Keratinocyte (primary cell): ENCODE results near the gene CCDC192. TPM values are rescaled to one million over a fixed set of nuclear protein-coding genes. Genes with fewer than 3 reads are reported as not detected.

Experiments used
- DNase-seq: peaks from one replicate; pipeline ENCODE4 v3.0.0-alpha.2; 2011; ENCODE audit warnings: low read depth, missing footprints, low spot score
- FAIRE-seq: peaks from 2 replicates; lab custom pipeline; 2011; peaks lifted over from hg19 to GRCh38; lab: Jason Lieb, UNC
- H2AFZ ChIP-seq: 2 replicates; pipeline ENCODE4 v1.6.0; 2012; ENCODE audit warnings: low read length, control low read depth, inconsistent platforms; ENCODE audit not compliant: control insufficient read depth
- H3K27ac ChIP-seq: 2 replicates; pipeline ENCODE4 v1.5.1; 2011; ENCODE audit warnings: low read length; ENCODE audit not compliant: control insufficient read depth, insufficient read depth
- H3K27me3 ChIP-seq: 3 replicates; pipeline ENCODE4 v1.6.0; 2011; ENCODE audit warnings: low read length; ENCODE audit not compliant: control insufficient read depth, insufficient read depth; ENCODE audit errors: extremely low read depth
- H3K36me3 ChIP-seq, 2 experiments: 2 replicates in 1 of 2; 3 replicates in 1 of 2; pipeline ENCODE4 v1.5.1; 2011; ENCODE audit warnings: low read length in 2 of 2, mild to moderate bottlenecking in 1 of 2; ENCODE audit not compliant: control insufficient read depth in 2 of 2, insufficient read depth in 2 of 2; ENCODE audit errors: extremely low read depth in 1 of 2
- H3K4me1 ChIP-seq: 3 replicates; pipeline ENCODE4 v1.5.1; 2011; ENCODE audit warnings: low read length; ENCODE audit not compliant: control insufficient read depth, insufficient read depth; ENCODE audit errors: extremely low read depth
- H3K4me2 ChIP-seq: 3 replicates; pipeline ENCODE4 v1.6.0; 2011; ENCODE audit warnings: low read depth, low read length; ENCODE audit not compliant: control insufficient read depth, insufficient read depth; ENCODE audit errors: extremely low read depth
- H3K4me3 ChIP-seq, 3 experiments: fragments of 200-600 bp in 1 of 3; sonication (generic) in 1 of 3; 2 replicates in 2 of 3; 3 replicates in 1 of 3; pipeline ENCODE4 v1.5.1; 2011 to 2016; ENCODE audit warnings: low read length in 3 of 3, mild to moderate bottlenecking in 3 of 3, control low read depth in 2 of 3, inconsistent platforms in 1 of 3, low read depth in 1 of 3, mixed read lengths in 1 of 3, mixed run types in 1 of 3, moderate library complexity in 1 of 3; ENCODE audit not compliant: control insufficient read depth in 2 of 3, insufficient read depth in 2 of 3; ENCODE audit errors: extremely low read depth in 1 of 3
- H3K79me2 ChIP-seq: 2 replicates; pipeline ENCODE4 v1.6.0; 2012; ENCODE audit warnings: low read length; ENCODE audit not compliant: control insufficient read depth, insufficient read depth
- H3K9ac ChIP-seq: 3 replicates; pipeline ENCODE4 v1.6.0; 2011; ENCODE audit warnings: low read length; ENCODE audit not compliant: control insufficient read depth, insufficient read depth; ENCODE audit errors: extremely low read depth
- H3K9me1 ChIP-seq: 3 replicates; pipeline ENCODE4 v1.6.0; 2011; ENCODE audit warnings: low read length; ENCODE audit not compliant: control insufficient read depth, insufficient read depth; ENCODE audit errors: extremely low read depth
- H3K9me3 ChIP-seq: 2 replicates; pipeline ENCODE4 v1.5.1; 2012; ENCODE audit warnings: low read depth, low read length; ENCODE audit not compliant: control insufficient read depth
- H4K20me1 ChIP-seq: 3 replicates; pipeline ENCODE4 v1.6.0; 2011; ENCODE audit warnings: low read length; ENCODE audit not compliant: control insufficient read depth, insufficient read depth; ENCODE audit errors: extremely low read depth
- EZH2 ChIP-seq: IDR thresholded peaks from one replicate; pipeline ENCODE4 v1.6.1; 2012; ENCODE audit warnings: inconsistent platforms, mild to moderate bottlenecking, low read length, moderate library complexity
- dilution Hi-C: fragments of 300-500 bp; cut with MboI; formaldehyde crosslinking; loops from one replicate; pipeline ENCODE4 v1.7.0; 2020; ENCODE audit warnings: low sequenced_read_pairs; ENCODE audit not compliant: extremely low pct_ligation_motif_present
- polyA plus RNA-seq, 5 experiments: library from polyadenylated mRNA; depleted of rRNA in 3 of 5; stranded (reverse) in 3 of 5; stranded (forward) in 1 of 5; unstranded in 1 of 5; fragments of >200 nt; gene quantifications; 1 replicate in 1 of 5; 2 replicates in 3 of 5; 3 replicates in 1 of 5; pipeline versions ENCODE4 v1.2.1 to v1.2.3, GENCODE V29; 2011 to 2012; ENCODE audit warnings: missing spikeins in 2 of 5, low read depth in 1 of 5, low replicate concordance in 1 of 5
- TF ChIP-seq, protein P1 (sequence below), 3 experiments: IDR thresholded peaks in 1 of 3; conservative IDR thresholded peaks in 1 of 3; optimal IDR thresholded peaks in 1 of 3; 2 replicates in 2 of 3; 3 replicates in 1 of 3; pipeline versions ENCODE3 to v1.5.1; 2011; ENCODE audit warnings: low read length in 3 of 3, mild to moderate bottlenecking in 3 of 3, moderate library complexity in 2 of 3, control low read depth in 1 of 3, inconsistent platforms in 1 of 3; ENCODE audit not compliant: insufficient read depth in 2 of 3; ENCODE audit errors: extremely low read depth in 1 of 3

The CCDC192 gene
- polyA plus RNA-seq, 1 donor (not counting 4 experiments of a cell fraction or from before 2014, with no cell fraction given), result not detected

DNA sequence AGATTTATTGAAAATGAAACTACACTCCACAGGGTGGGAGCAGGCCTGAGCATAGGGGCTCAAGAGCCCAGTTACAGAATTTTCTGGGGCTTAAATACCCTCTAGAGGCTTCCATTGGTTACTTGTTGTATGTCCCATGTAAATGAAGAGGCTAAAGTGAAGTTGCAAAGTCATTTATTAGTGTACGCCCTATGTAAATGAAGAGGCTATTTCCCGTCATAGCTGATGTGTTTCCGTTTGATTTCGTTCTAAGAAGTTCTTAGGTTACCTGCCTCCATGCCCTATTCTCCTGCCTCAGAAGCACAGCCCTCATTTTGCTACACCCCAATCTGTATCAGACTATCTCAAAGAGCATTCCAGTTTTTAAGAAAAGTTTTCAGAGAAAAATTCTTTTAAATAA is 273.3 kb downstream of the CCDC192 start:
- Histone ChIP-seq H3K9ac (no peak overlapping the region), H3K4me1 (no peaks in the 10 kb centered on the region), H3K27me3 (no peaks in the 10 kb centered on the region), H3K9me3 (no peaks in the 10 kb centered on the region), H3K36me3 (no peaks in the 10 kb centered on the region), H3K27ac (no peak overlapping the region), H3K9me1 (no peaks in the 10 kb centered on the region), H3K79me2 (no peaks in the 10 kb centered on the region), H4K20me1 (no peaks in the 10 kb centered on the region), H3K4me3 (no peak overlapping the region), H3K4me2 (no peak overlapping the region), H2AFZ (no peak overlapping the region)
- TF ChIP-seq EZH2, result no peak
- TF ChIP-seq, protein P1, sequence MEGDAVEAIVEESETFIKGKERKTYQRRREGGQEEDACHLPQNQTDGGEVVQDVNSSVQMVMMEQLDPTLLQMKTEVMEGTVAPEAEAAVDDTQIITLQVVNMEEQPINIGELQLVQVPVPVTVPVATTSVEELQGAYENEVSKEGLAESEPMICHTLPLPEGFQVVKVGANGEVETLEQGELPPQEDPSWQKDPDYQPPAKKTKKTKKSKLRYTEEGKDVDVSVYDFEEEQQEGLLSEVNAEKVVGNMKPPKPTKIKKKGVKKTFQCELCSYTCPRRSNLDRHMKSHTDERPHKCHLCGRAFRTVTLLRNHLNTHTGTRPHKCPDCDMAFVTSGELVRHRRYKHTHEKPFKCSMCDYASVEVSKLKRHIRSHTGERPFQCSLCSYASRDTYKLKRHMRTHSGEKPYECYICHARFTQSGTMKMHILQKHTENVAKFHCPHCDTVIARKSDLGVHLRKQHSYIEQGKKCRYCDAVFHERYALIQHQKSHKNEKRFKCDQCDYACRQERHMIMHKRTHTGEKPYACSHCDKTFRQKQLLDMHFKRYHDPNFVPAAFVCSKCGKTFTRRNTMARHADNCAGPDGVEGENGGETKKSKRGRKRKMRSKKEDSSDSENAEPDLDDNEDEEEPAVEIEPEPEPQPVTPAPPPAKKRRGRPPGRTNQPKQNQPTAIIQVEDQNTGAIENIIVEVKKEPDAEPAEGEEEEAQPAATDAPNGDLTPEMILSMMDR (optimal IDR thresholded peaks at IDR 0.05 in 1 of 3, IDR thresholded peaks at IDR 0.05 in 1 of 3, conservative IDR thresholded peaks at IDR 0.05 in 1 of 3; ENCODE audit: extremely low read depth in 1 of 3, insufficient read depth in 2 of 3, low read length in 3 of 3), result no peak
- dilution Hi-C loops, result no loop called here
- DNase-seq (no peak), FAIRE-seq (no peak)

DNA sequence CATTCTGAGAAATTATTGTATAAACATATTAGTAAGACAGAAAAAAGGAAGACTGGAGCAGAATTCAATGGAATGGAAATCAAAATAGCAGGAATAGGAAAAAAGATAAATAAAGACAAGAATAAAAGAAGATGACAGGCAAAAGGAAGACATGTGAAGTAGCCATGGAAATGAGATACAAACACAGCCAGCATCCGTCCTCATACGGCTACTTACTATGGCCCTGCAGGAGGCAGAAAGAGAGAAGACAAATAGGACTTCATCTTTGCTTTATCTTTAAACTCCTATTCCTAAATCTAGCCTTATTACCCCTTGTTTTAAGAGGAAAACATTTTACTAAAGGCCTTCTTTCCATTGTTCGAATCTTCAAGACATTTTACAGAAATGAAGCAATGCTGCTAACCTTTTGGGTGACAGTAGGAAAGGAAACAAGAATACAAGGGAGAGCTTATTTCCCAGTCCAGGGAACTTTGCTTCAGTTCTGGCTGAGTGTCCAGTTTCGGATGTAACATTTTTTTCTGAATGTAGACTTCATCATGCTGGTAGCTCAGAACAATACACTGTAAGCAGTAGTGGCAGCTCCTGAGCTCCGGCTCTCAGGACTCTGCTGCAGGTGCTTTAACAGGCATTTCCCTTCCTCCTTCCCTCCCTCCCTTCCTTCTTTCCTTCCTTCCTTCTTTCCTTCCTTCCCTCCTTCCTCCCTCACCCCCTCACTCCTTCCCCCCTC is 274.0 kb downstream of the CCDC192 start:
- no peak overlapping the region for H2AFZ ChIP-seq
- H4K20me1 ChIP-seq, result no peaks in the 10 kb centered on the region
- no peaks in the 10 kb centered on the region for H3K36me3 ChIP-seq
- no peak for DNase-seq
- H3K9me1 ChIP-seq, result no peaks in the 10 kb centered on the region
- H3K4me2 ChIP-seq, result no peak overlapping the region
- no peak overlapping the region for H3K9ac ChIP-seq
- no peaks in the 10 kb centered on the region for H3K4me1 ChIP-seq
- H3K79me2 ChIP-seq, result no peaks in the 10 kb centered on the region
- no peak for TF ChIP-seq EZH2
- TF ChIP-seq, protein P1 (optimal IDR thresholded peaks at IDR 0.05 in 1 of 3, IDR thresholded peaks at IDR 0.05 in 1 of 3, conservative IDR thresholded peaks at IDR 0.05 in 1 of 3; ENCODE audit: extremely low read depth in 1 of 3, insufficient read depth in 2 of 3, low read length in 3 of 3), result no peak
- no peaks in the 10 kb centered on the region for H3K27me3 ChIP-seq
- no peak for FAIRE-seq
- dilution Hi-C loops, result no loop called here
- H3K4me3 ChIP-seq, result no peak overlapping the region
- no peaks in the 10 kb centered on the region for H3K9me3 ChIP-seq
- H3K27ac ChIP-seq, result no peak overlapping the region
